T-helper 2 cell treated with Interferon-gamma antibody and Interleukin-4, amounts not matched to agents 100 ng/mL and 5 ng/mL, for 36 hours (primary cell): Measurements from ENCODE around the gene TOB1. TPM values are rescaled to one million over a fixed set of nuclear protein-coding genes. Genes with fewer than 3 reads are reported as not detected.

Experiments used
- intact Hi-C: fragments of 100-400 bp; cut with micrococcal nuclease; formaldehyde crosslinking; loops from one replicate; pipeline ENCODE4 v1.15.1; 2023
- total RNA-seq: library from RNA; stranded (reverse); gene quantifications from 2 replicates; pipeline ENCODE4 v1.2.3, GENCODE V29; 2022

Gene TOB1
- total RNA-seq, 1 donor from 2014 or later, result 32.6 TPM

DNA sequence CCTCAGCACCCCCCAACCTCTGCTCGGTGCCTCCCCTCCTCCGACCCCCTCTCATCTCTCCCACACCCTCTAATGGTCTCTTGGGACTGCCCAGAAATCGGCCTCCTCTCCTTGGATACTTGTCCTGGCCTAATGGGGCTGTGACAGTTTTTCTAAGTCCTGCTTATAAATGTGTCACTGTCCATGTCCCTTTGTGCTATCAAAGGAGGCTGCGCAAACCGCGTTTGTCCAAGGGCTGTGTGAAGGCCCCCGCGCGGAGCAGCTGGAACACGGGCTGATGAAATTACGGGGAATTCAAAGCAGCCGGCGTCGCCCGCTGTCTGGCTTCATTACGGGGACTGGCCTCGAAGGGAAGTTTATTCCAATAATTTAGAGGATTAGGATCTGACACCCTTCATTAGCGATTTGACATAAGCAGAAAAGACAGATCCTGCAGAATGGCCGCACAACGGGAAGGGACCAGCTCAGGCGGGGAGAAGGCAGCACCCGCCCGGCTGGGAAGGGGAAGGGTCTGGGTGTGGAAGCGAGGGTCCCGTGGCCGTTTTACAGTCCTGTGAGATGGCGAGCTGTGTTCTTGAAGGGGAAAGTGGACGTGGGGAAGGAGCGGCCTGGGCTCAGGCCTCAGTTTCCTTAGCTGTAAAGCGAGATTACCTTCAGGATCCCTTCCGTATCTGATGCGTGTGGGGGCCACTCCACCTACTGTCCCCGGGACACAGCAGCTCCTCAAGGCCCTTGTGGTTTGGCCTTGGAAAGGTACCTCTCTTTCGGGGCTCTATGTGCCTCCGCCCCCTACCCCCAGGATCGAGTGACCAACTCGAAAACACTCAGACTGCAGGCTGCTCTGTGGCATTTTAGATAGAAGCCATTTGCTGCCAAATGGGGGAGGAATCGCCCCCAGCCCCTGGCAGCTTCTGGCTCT lies 32.4 kb downstream of the TOB1 start:
- intact Hi-C loops, result no loop called here

- intact Hi-C loops, result no loop called here
These were observed 33.2 kb downstream of the TOB1 start for GRCh38 chr17:50832864-50833381.

DNA sequence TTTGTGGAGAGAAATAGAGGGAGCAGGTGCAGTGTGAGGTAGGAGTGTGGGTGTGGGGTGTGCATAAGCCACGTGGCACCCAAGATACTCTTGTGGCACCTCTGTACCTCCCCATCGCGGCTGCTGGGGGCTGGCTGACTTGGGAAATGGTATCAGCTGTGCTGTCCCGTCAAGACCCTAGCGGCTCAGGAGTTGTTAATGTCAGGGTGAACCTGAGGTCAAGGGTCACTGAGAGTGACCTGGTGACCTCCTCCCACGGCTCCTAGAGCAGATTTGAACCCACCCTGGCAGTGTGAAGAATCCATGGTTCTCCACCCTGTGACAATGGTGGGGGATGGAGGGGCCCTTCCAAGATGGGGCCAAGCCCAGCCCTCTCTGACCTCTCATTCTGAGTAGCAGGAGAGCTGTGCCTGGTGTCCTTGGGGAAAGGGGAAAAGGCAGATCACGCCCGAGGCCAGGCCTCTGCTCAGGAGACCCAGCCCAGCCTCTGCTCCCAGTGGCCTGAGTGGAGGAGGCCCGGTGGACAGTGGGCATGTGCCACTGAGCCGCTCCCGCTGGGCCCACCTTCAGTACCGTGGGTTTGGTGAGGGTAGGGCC lies 33.8 kb downstream of the TOB1 start:
- intact Hi-C loops, result no loop called here

GRCh38 chr17:50831471-50831928 lies 34.7 kb downstream of the TOB1 start:
- intact Hi-C loops, result no loop called here

GRCh38 chr17:50830994-50831393 lies 35.2 kb downstream of the TOB1 start:
- intact Hi-C loops, result no loop called here

- intact Hi-C loops, result no loop called here
These were observed 35.8 kb downstream of the TOB1 start for GRCh38 chr17:50830352-50830751.

GRCh38 chr17:50829332-50829731 lies 36.8 kb downstream of the TOB1 start:
- intact Hi-C loops, result no loop called here

DNA sequence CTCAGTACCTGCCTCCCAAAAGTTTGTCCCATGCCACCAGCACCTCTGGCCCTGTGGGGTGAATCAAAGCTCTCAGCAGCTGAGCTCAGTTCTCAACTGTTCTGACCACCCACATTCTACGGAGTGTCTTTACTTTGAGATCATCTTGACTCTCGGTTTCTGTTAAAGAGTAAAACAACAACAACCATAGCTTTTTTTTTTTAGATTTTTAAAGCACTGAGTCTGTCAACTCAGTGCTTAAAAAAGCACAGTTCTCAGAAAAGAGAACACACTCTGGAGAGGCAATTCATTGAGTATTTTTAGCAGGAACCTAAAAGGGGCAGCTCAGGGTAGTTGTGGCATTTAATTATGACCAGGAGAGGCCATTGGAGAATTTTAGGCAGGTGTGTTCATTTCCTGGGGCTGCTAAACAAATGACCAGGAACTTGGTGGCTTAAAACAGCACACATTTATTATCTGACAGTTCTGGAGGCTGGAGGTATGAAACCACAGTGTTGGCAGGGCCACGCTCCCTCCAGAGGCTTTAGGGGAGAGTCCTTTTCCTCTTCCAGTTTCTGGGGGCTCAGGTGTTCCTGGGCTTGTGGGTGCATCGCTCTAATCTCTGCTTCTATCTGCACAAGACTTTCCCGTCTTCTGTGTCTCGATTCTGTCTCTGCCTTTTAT lies 37.5 kb downstream of the TOB1 start:
- intact Hi-C loops, result no loop called here

- intact Hi-C loops, result no loop called here
These were observed 41.0 kb downstream of the TOB1 start for GRCh38 chr17:50825188-50825587.

DNA sequence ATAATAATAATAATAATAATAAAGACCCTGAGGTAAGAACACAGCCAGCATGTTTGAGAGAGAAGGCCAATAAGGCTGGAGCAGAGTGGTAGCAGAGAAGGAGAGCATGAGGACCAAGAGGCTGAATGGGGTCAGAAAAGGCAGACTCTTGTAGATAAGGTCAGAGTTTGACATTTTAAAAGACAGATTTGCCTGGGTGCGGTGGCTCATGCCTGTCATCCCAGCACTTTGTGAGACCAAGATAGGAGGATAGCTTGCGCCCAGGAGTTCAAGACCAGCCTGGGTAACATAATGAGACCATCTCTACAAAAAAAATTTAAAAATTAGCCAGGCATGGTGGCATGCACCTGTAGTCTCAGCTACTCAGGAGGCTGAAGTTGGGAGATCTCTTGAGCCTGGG lies 41.7 kb downstream of the TOB1 start:
- intact Hi-C loops, result no loop called here

DNA sequence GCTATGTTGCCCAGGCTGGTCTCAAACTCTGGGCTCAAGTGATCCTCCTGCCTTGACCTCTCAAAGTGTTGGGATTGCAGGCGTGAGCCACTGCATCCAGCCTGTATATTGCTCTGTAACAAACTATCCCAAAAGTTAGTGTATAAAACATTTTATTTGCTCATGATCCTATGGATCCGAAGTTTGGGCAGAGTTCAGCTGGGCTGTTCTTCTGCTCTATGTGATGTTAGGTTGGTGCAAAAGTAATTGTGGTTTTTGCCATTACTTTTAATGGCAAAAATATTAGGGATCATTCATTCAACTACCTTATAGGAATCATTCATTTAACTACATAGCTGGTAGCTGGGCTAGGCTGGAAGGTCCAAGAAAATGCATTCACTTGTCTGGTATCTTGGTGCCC lies 43.6 kb downstream of the TOB1 start:
- intact Hi-C loops, result no loop called here

- intact Hi-C loops, result no loop called here
These were observed 45.5 kb downstream of the TOB1 start for GRCh38 chr17:50820651-50821050.

DNA sequence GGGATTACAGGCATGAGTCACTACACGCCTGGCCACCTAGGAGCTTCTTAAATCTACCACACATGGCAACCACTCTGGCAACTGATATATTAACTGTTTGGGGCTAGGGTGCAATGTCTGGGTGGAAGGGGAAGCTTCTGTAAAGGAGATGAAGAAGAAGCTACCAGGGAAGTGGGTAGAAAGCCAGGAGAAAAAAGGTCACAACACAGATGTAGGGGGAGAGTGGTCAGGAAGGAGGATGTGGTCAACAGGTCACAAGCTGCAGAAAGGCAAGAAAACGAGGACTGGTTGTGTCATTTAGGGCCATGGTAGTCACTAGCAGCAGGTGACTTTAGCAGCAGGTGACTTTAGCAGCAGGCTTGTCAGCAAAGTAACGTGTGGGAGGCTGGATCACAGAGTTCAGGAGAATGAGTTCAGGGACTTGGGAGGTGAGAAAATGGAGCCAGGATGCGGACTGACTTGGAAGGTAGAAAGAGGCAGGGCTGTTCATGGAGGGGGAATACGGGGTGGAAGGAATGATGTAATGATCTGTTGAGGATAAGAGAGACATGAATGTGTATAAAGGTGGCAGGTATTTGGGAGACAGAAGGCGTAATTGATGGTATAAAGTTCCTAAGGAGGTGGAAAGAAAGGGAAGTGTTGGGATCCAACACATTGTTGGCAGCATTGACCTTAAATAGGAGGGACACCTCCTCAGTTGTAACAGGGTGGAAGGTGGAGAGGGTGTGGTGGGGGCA lies 47.1 kb downstream of the TOB1 start:
- intact Hi-C loops, result no loop called here

DNA sequence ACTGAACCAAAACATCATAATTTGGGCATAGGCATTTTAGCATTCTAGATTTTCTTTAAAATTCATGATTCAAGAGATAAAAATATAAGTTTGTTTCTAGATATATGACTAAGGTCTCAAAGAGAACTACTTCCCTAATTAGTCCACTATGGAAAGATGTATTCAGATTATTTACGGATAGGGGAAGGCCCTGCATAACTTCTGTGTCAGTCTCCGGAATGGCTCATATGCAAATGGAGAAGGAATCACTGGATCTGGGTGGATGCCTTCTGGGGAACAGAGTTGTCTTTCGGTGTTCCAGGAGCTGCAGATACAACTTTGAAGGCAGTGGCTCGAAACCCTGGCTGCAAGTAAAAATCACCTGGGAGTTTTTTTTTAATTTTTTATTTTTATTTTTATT lies 47.9 kb downstream of the TOB1 start:
- intact Hi-C loops, result no loop called here

GRCh38 chr17:50817838-50818237 lies 48.3 kb downstream of the TOB1 start:
- intact Hi-C loops, result no loop called here

DNA sequence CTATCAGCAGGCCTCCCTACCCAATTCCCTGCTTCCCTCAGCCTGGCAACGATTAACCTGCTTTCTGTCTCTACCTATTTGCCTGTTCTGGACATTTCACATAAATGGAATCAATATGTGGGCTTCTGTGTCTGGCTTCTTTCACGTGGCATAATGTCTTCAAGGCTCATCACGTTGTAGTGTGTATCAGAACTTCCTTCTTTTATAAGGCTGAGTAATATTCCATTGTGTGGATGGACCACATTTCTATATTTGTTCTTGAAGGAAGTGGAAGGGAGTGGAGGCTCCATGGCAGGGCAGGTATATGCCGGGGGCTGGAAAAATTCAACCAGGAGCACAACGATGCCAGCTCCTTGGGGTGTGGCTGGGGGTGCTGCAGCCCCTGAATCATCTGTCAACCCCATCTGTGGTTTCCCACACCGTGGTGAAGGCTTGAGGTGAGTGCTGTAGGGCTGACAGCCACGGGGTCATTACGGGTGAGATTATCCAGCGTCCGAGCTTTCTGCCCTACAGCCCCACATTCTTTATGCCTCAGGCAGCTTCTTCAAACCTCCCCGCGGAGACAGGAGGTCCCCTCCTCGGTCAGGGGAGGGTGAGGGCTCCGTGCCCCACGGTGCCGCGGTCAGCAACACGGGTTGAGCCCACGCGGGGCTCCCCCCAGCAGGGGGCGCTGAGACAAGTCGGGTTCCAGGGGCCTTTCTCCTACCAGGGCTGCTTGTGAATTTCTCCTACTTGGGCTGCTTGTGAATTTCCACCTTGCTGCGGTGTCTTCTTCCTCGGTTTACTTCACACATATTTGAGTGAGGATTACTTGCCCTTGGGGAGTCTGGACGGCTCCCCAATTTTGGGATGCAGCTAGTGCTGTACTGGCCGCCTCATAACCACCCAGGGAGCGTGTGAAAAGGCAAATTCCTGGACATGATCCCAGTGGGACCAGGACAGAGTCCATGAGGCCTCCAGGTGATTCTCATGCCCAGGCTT lies 49.1 kb downstream of the TOB1 start:
- intact Hi-C loops, result no loop called here

DNA sequence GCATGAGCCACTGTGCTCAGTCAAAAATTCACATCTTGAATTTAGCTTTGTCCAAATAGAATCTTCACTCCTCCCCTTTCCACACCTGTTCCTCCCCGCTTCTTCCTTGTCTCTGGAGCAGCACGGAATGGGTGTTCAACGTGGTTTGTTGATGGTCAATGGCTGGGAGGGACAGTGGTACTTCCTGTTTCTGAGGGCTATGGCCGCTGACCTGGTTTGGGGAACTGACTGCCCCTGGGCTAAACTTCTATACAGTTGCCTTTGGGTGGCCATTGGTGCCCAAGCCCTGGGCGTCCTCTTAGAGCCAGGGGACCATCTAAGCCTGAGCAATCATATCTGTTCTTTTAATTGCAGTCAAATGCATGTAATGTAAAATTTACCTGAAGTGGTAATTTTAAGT lies 49.9 kb downstream of the TOB1 start:
- intact Hi-C loops, result no loop called here

GRCh38 chr17:50815400-50815799 lies 50.8 kb downstream of the TOB1 start:
- intact Hi-C loops, result no loop called here

DNA sequence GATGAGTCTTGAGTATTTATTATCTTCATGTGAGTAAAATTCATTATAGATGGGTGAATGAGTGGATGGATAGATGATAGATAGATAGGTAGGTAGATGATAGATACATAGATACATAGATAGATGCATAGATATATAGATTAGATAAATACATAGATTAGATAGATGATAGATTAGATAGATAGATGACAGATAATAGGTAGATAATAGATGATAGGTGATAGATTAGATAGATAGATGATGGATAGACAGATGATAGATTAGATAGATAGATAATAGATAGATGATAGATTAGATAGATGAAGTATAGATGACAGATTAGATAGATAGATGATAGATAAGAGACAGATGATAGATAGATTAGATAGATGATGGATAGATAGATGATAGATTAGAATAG lies 52.6 kb downstream of the TOB1 start:
- intact Hi-C loops, result no loop called here
